GM10847 (cell line): ENCODE results near the gene COL6A1.

ENCODE experiments used
- POLR2A ChIP-seq: IDR thresholded peaks from 2 replicates; pipeline ENCODE4 v1.6.1; 2011; ENCODE audit not compliant: insufficient read length; ENCODE audit errors: extremely low read depth

The COL6A1 gene

DNA sequence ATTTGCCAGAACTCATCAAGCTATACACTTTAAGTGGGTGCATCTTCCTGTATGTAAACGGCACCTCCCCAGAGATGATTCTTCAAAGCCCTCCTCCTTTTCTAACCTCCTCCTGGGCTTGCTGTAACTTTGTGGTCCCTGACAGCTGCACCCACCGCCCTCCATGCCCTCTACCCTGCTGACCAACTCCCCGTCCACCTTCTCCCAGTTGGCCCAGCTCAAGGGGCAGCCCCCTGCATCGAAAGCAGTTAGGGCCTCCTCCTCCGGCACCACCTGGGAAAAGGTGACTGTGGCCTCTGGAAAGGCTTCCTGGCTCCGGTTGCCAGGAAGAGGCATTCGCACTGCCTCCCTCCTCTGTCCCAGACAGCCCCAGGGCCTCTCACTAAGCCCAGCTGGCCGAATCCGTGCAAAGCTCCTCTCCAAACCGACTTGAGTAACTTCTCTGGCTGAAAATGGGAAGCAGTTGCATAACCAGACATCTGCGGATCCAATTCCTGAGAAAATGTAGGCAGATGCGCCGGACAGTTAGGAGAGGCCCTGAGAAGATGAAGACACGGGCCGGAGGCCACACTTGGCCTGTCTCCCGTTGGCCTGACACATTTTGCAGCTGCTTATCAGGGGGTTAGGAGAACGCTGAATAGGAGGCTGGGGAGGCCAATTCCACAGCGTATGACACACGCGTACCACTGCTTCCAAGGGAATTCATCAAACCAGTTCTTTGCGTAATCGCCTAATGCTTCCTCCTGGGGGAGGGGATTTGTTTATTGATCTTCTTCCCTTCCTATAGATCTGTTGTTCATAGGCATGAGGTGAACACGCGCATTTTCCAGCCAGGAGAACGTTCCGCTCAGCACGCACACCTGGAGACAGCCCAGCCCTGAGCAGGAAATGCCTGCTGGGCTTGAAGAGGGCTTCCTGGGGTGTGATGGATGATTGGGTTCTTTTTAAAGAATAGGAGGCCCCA lies 67.6 kb downstream of the COL6A1 start:
- TF ChIP-seq POLR2A = no peak

DNA sequence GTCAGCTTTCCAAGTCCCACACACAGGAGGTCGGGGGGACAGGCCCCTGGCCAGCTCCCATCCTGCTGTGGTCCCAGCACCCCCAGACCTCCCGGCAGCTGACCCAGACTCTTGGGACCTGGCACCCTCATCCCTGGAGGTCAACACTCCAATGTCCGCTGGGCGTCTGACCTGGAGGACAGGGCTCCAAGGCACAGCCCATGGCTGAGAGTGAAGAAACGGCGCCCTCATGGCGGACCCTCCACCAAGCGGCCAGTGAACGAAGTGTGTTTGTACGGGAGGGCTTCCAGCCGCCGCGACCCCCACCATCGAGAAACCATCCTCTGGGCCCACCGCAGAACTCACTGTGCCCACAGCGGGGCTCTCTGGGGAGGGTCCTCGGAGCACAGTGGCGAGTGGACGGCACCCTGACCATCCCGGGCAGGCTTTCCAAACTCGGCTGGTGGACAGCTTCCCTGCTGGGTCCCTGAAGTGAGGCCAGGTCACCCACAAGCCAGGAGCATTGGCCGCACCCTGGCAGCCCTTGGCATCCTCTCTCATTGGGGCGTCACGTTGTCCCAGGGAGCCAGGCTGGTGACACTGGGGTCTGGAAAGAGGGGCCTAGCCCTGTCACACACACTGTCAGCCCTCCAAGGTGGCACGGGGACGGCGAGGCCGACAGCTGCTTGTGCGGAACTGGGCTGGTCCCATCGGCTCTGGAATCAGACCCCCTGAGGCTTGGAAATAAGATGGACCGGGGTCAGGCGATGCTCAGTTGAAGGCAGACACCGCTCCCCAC lies 68.5 kb downstream of the COL6A1 start:
- no peak for TF ChIP-seq POLR2A

DNA sequence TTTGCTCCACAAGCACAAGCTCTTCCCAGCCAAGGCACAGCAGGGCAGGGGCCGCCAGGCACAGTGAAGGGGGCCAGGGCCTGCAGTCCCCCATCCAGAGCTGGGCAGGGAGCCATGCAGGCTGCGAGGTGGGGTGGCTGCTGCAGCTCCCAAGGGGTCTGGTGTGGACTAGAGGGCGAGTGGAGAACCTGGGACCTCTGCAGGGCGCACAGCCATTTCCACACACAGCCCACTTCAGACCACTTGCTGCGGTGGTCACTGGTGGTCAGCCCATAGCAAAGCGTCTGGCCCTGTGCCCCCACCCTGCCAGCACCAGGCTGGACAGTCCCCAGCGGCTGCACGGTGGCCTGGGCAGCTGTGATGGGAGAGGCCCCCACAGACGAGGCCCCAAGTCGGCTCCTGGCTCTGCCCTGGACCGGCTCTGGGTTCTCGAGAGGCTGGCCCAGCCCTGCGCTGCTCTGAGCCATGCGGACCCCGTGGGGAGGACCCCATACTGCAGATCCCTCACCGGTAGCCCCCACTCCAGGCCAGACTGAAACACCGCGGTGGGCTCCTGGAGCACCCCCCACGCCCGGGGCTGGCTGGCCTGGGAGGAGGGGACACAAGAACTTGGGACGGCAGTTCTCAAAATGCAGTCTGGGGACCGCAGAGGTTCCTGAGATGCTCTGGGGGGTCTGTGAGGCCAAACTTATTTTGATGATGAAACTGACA lies 69.3 kb downstream of the COL6A1 start:
- no peak for TF ChIP-seq POLR2A

DNA sequence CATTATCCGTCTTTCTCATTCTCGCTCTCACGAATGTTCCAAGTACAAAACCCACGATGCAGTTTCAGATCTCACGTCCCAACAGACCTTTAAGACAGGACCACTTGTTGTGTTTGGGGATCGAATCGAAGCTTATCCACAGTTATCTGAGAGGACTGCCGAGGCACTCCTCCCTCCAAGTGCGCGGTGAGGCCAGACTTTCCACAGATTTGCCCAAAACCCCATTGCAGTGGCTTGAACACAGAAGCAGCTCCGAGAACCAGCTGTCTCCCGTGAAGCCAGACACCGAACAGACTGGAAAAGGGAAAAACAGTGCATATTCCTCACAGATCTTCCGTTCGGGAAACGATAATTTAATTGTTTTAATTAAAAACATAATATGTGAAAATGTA lies 69.8 kb downstream of the COL6A1 start:
- no peak for TF ChIP-seq POLR2A

DNA sequence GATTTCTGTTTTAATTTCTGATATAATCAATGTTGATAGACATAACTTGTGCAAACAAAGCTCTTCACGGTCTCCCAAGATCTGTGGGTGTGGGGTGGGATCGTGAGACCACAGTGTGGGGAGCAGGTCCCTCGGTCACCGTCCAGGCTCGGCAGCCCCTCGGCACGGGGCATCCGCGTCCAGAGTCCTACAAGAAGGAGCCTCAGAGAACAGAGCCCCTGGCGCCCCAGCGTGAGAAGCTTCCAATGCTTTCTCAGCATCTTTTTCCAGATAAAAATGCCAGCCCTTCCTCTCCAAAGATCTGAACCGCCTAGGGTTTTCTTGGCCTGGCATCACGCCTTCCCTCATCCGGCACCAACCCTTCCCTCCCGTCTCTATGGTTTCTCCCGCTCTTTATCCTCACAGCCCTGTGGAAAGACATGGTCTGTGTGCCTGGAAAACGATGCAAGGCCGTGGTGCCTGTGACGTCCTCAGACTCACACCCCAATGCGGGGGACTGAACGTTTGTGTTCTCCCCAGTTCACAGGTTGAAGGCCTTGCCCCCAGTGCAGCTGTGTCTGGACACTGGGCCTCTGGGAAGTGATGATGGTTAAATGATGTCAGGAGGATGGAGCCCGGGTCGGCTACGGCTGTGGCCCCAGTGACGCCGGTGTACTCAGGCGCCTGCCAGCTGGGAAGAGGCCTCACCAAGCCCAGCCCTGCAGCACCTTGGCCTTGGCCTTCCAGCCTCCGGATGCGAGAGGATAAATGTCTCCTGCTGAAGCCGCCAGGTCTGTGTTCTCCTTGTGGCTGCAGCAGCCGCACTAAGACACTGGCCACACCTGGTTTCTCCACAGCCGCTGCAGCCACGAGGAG lies 70.5 kb downstream of the COL6A1 start:
- TF ChIP-seq POLR2A = no peak

DNA sequence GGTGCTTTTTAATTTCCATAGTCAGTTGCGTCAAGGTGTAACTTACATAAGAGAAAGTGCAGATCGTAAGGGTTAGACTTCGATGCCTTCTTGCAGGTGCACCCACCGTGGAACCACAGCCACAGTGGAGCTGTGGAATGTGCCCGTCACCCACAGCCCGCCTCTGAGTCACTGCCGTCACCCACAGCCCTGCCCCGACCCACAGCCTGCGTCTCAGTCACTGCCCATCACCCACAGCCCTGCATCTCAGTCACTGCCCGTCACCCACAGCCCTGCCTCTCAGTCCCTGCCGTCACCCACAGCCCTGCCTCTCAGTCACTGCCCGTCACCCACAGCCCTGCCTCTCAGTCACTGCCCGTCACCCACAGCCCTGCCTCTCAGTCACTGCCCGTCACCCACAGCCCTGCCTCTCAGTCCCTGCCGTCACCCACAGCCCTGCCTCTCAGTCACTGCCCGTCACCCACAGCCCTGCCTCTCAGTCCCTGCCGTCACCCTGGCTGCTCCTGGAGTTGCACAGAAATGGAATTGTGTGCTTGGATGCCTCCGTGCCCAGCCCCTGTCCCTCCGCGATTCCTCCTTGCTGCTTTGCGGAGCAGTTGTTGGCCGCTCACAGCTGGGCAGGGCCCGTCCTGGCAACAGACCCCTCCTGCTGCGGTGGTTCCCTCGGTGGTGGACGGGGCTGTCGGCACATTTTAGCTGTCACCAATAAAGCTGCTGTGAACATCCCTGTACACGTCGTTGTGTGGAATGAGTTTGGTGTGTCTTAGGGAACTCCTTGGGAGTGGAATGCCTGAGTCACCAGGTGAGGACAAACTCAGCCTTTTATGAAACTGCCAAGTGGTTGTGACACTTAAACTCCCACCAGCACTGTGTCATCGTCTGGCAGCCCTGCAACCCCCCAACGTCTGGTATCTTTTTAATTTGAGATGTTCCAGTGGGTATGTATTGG lies 71.4 kb downstream of the COL6A1 start:
- TF ChIP-seq POLR2A = no peak

DNA sequence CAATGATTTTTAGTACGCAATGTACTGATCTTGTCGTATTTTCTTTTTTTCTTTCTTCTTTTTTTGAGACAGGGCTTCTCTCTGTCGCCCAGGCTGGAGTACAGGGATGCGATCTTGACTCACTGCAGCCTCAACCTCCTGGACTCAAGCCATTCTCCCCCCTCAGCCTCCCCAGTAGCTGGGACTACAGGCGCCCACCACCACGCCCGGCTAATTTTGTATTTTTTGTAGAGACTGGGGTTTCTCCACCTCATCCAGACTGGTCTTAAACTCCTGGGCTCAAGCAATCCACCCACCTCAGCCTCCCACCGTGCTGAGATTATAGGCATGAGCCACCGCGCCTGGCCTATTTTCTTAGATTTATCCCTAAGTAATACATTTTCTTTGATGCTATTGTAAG lies 72.5 kb downstream of the COL6A1 start:
- no peak for TF ChIP-seq POLR2A

DNA sequence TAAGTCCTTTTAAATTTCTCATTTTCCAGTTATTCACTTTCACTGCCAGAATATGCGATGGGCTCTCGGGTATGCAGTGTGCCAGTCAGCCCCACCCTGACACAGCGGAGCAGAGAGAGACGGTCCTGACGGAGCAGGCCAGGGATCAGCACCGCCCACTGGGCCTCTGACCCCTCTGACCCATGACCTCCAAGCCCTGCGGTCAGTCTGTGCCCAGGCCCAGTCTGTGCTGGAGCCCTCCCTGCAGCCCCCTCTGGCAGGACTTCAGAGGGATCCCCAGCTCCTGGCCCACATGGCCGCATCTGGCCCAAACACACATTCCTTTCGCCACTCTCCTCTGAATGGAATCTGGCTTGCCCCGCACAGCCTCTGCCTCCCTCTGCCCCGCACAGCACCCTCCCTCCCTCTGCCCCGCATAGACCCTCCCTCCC lies 72.9 kb downstream of the COL6A1 start:
- no peak for TF ChIP-seq POLR2A
